ENCODE measurements around the gene KLHL17.

The KLHL17 gene

DNA sequence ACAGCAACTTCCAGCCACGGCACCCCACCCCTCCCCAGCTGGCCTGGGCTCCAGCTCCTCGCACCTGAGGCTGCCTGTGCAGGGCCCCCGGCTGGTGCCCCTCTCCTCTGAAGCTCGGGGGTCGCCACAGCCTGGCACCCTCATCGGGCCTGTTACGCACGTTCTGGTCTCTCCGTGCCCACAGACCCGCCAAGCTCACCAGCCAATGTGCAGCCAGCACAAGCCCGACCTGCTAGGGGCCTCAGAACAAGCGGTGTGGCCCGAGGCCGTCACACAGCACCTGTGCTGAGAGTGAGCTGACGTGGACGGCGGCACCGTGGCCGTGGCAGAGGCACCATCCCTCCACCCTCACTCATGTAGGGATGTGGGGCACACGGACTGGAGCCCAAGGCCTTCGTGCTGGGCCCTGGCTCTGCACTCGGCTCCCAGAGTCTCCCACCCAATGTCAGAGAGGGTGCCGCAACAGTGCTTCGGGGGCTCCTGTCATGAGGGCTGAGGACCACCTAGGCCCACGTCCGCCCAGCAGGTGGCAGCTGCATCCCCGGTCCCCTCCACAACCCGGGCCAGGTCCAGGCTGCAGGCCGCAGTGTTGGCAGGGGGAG, 41.0 kb upstream of the KLHL17 start:
- TF ChIP-seq YY1 (IDR thresholded peaks at IDR 0.05; ENCODE audit: low read depth) (no peak), CREB1 (IDR thresholded peaks at IDR 0.05; ENCODE audit: low read depth) (no peak), NFIC (IDR thresholded peaks at IDR 0.05) (no peak), EGR1 (IDR thresholded peaks at IDR 0.05) (no peak), CEBPB (IDR thresholded peaks at IDR 0.05) (no peak), FOXM1 (IDR thresholded peaks at IDR 0.05; ENCODE audit: borderline replicate concordance, low read depth) (no peak), TCF12 (IDR thresholded peaks at IDR 0.05; ENCODE audit: low read depth) (no peak)
- TF ChIP-seq, protein P1, sequence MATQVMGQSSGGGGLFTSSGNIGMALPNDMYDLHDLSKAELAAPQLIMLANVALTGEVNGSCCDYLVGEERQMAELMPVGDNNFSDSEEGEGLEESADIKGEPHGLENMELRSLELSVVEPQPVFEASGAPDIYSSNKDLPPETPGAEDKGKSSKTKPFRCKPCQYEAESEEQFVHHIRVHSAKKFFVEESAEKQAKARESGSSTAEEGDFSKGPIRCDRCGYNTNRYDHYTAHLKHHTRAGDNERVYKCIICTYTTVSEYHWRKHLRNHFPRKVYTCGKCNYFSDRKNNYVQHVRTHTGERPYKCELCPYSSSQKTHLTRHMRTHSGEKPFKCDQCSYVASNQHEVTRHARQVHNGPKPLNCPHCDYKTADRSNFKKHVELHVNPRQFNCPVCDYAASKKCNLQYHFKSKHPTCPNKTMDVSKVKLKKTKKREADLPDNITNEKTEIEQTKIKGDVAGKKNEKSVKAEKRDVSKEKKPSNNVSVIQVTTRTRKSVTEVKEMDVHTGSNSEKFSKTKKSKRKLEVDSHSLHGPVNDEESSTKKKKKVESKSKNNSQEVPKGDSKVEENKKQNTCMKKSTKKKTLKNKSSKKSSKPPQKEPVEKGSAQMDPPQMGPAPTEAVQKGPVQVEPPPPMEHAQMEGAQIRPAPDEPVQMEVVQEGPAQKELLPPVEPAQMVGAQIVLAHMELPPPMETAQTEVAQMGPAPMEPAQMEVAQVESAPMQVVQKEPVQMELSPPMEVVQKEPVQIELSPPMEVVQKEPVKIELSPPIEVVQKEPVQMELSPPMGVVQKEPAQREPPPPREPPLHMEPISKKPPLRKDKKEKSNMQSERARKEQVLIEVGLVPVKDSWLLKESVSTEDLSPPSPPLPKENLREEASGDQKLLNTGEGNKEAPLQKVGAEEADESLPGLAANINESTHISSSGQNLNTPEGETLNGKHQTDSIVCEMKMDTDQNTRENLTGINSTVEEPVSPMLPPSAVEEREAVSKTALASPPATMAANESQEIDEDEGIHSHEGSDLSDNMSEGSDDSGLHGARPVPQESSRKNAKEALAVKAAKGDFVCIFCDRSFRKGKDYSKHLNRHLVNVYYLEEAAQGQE (IDR thresholded peaks at IDR 0.05; ENCODE audit: low read depth), result no peak

DNA sequence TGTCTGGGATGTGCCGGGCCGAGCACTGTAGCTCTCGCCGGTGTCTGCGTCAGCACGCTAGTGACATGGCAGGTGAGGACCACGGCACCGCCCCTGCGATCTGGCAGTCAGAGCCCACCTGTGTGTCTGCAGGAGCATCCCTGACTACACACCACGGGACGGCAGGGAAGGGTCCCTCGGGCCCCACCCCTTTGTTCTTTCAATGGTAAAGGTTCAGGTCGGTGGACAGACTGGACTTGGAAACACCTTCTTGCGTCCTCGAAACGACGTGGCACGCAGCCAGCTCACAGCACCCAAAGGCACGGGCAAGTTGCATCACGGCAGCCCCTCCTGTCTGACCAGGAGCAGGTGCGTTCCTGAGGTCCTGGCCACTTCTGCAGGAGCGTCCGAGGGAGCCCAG, 40.4 kb upstream of the KLHL17 start:
- TF ChIP-seq CEBPB (IDR thresholded peaks at IDR 0.05) (no peak), TAF1 (IDR thresholded peaks at IDR 0.05; ENCODE audit: low read depth) (no peak), FOXM1 (IDR thresholded peaks at IDR 0.05; ENCODE audit: borderline replicate concordance, low read depth) (no peak), EGR1 (IDR thresholded peaks at IDR 0.05) (no peak), CREB1 (IDR thresholded peaks at IDR 0.05; ENCODE audit: low read depth) (no peak), YY1 (IDR thresholded peaks at IDR 0.05; ENCODE audit: low read depth) (no peak), ZBTB7A (IDR thresholded peaks at IDR 0.05; ENCODE audit: low read depth) (no peak), RAD21 (IDR thresholded peaks at IDR 0.05; ENCODE audit: low read depth) (no peak), EP300 (IDR thresholded peaks at IDR 0.05; ENCODE audit: borderline replicate concordance) (no peak), TEAD4 (IDR thresholded peaks at IDR 0.05) (no peak), TCF12 (IDR thresholded peaks at IDR 0.05; ENCODE audit: low read depth) (no peak), NFIC (IDR thresholded peaks at IDR 0.05) (no peak)
- TF ChIP-seq, protein P2, sequence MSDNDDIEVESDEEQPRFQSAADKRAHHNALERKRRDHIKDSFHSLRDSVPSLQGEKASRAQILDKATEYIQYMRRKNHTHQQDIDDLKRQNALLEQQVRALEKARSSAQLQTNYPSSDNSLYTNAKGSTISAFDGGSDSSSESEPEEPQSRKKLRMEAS (IDR thresholded peaks at IDR 0.05), result no peak
- TF ChIP-seq, protein P1 (IDR thresholded peaks at IDR 0.05; ENCODE audit: low read depth), result no peak
- TF ChIP-seq, protein P3, sequence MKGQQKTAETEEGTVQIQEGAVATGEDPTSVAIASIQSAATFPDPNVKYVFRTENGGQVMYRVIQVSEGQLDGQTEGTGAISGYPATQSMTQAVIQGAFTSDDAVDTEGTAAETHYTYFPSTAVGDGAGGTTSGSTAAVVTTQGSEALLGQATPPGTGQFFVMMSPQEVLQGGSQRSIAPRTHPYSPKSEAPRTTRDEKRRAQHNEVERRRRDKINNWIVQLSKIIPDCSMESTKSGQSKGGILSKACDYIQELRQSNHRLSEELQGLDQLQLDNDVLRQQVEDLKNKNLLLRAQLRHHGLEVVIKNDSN (IDR thresholded peaks at IDR 0.05), result no peak

DNA sequence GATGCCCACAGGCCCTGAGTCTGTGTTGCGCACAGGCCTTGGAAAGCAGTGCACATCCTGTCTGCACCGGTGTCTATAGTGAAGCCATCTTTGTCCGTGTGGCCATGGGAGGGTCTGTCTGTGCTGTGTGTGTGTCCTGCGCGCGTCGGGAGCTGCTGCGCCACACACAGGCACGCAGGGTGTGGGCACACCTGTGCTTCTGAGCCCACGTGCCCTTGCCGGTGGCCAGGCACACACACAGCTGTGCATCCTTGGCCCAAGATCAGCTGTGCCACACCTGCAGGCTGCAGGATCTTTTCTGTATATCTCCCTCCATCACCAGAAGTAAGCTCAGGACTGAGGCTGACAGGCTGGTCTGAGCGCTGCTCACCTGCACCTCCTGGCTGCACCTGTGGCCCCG, 39.9 kb upstream of the KLHL17 start:
- no peak for TF ChIP-seq EP300 (IDR thresholded peaks at IDR 0.05; ENCODE audit: borderline replicate concordance)
- TF ChIP-seq NFIC (IDR thresholded peaks at IDR 0.05), result no peak
- no peak for TF ChIP-seq TEAD4 (IDR thresholded peaks at IDR 0.05)
- TF ChIP-seq TAF1 (IDR thresholded peaks at IDR 0.05; ENCODE audit: low read depth), result no peak
- TF ChIP-seq YY1 (IDR thresholded peaks at IDR 0.05; ENCODE audit: low read depth), result no peak
- no peak for TF ChIP-seq ZBTB7A (IDR thresholded peaks at IDR 0.05; ENCODE audit: low read depth)
- TF ChIP-seq, protein P3 (IDR thresholded peaks at IDR 0.05), result no peak
- no peak for TF ChIP-seq CEBPB (IDR thresholded peaks at IDR 0.05)
- TF ChIP-seq RAD21 (IDR thresholded peaks at IDR 0.05; ENCODE audit: low read depth), result no peak
- TF ChIP-seq EGR1 (IDR thresholded peaks at IDR 0.05), result no peak
- TF ChIP-seq FOXM1 (IDR thresholded peaks at IDR 0.05; ENCODE audit: borderline replicate concordance, low read depth), result no peak
- TF ChIP-seq, protein P2 (IDR thresholded peaks at IDR 0.05), result no peak
- TF ChIP-seq CREB1 (IDR thresholded peaks at IDR 0.05; ENCODE audit: low read depth), result no peak
- TF ChIP-seq TCF12 (IDR thresholded peaks at IDR 0.05; ENCODE audit: low read depth), result no peak
- TF ChIP-seq, protein P1 (IDR thresholded peaks at IDR 0.05; ENCODE audit: low read depth), result no peak

DNA sequence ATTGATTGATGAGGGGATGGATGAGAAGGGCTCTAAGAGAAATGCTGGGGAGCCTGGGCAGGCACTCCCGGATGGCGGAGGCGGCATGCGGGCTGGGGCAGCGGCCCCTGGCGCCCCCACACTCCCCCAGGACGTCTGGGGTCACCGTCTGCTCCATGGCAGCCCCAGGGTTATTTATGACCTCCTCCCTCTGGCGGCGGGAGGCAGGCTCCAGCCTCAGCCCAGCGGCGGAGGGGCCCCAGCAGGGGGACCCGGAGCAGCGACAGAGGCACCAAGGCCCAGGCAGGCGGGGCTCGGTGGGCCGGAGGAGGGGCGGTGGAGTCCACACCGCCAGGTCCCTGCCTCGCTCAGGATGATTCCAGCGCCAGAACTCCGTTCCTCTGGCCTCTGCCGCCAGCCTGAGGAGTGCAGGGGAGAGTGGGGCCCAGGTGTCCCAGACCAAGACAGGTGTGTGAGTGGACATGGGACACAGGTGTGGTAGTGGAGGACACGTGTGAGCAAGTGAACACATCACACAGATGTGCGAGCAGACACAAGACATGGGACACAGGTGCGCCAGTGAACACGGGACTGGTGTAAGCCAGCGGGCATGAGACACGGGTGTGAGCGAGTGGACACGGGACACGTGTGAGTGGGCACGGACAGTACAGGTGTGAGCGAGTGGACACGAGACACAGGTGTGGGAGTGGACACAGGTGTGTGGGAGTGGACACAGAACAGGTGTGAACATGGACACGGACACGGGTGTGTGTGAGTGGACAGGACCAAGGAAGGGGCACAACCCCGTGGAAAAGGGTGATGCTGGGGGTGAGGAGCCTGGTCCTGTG, 39.2 kb upstream of the KLHL17 start:
- TF ChIP-seq CEBPB (IDR thresholded peaks at IDR 0.05), result no peak
- peak; percentile 53 for TF ChIP-seq TEAD4 (IDR thresholded peaks at IDR 0.05)
- TF ChIP-seq FOXM1 (IDR thresholded peaks at IDR 0.05; ENCODE audit: borderline replicate concordance, low read depth), result 0 out of 2 replicates have a peak, but pooled peaks have one; percentile 40
- TF ChIP-seq, protein P2 (IDR thresholded peaks at IDR 0.05), result peak; percentile 41; the same call in 1 of the 2 replicates
- TF ChIP-seq TCF12 (IDR thresholded peaks at IDR 0.05; ENCODE audit: low read depth), result peak; percentile 84
- TF ChIP-seq ZBTB7A (IDR thresholded peaks at IDR 0.05; ENCODE audit: low read depth), result peak; percentile 97
- TF ChIP-seq, protein P1 (IDR thresholded peaks at IDR 0.05; ENCODE audit: low read depth), result no peak
- peak; percentile 82 for TF ChIP-seq EP300 (IDR thresholded peaks at IDR 0.05; ENCODE audit: borderline replicate concordance)
- TF ChIP-seq EGR1 (IDR thresholded peaks at IDR 0.05), result peak; percentile 77; the same call in 1 of the 2 replicates
- peak; percentile 18; the same call in 1 of the 2 replicates for TF ChIP-seq RAD21 (IDR thresholded peaks at IDR 0.05; ENCODE audit: low read depth)
- TF ChIP-seq, protein P3 (IDR thresholded peaks at IDR 0.05), result 0 out of 2 replicates have a peak, but pooled peaks have one; percentile 12
- TF ChIP-seq NFIC (IDR thresholded peaks at IDR 0.05), result peak; percentile 71
- TF ChIP-seq CREB1 (IDR thresholded peaks at IDR 0.05; ENCODE audit: low read depth), result no peak
- no peak for TF ChIP-seq TAF1 (IDR thresholded peaks at IDR 0.05; ENCODE audit: low read depth)
- 0 out of 2 replicates have a peak, but pooled peaks have one; percentile 50 for TF ChIP-seq YY1 (IDR thresholded peaks at IDR 0.05; ENCODE audit: low read depth)

Measured in Ishikawa (cell line).